ENCODE results near the gene S100A13. TPM values are rescaled to one million over a fixed set of nuclear protein-coding genes. Genes with fewer than 3 reads are reported as not detected.
"Not testable (repeated sequence)": the region's sequence is repeated elsewhere in the genome, so short reads cannot be mapped to it uniquely, and the experiment has no call there.

S100A13 gene
- total and polyA plus RNA-seq, 8 donors: 75.1 to 110 (median 84.6) TPM

GRCh38 chr1:153642161-153642560, 14.9 kb upstream of the S100A13 start:
- Histone ChIP-seq H3K27ac (no peak overlapping the region), H3K4me1 (peaks cover 0 to 47% of the 10 kb centered on the region in 2 donors), H3K36me3 (peaks cover 7 to 100% of the 10 kb centered on the region in 2 donors), H3K4me3 (no peak overlapping the region), H3K27me3 (no peaks in the 10 kb centered on the region), H3K9me3 (no peaks in the 10 kb centered on the region)
- no peak for TF ChIP-seq CTCF (IDR thresholded peaks at IDR 0.05)
- DNase-seq: no peak
- no peak for ATAC-seq
- intact Hi-C loops (cut with DNase I): no loop called here

- no peak for DNase-seq
- Histone ChIP-seq H3K36me3 (peaks cover 12 to 100% of the 10 kb centered on the region in 2 donors), H3K4me1 (peaks cover 4 to 47% of the 10 kb centered on the region in 2 donors), H3K27me3 (no peaks in the 10 kb centered on the region), H3K9me3 (no peaks in the 10 kb centered on the region), H3K4me3 (no peak overlapping the region), H3K27ac (no peak overlapping the region)
- intact Hi-C loops (cut with DNase I): no loop called here
- no peak for TF ChIP-seq CTCF (IDR thresholded peaks at IDR 0.05)
- ATAC-seq: no peak
Measured at GRCh38 chr1:153640861-153641260, 13.6 kb upstream of the S100A13 start.

DNA sequence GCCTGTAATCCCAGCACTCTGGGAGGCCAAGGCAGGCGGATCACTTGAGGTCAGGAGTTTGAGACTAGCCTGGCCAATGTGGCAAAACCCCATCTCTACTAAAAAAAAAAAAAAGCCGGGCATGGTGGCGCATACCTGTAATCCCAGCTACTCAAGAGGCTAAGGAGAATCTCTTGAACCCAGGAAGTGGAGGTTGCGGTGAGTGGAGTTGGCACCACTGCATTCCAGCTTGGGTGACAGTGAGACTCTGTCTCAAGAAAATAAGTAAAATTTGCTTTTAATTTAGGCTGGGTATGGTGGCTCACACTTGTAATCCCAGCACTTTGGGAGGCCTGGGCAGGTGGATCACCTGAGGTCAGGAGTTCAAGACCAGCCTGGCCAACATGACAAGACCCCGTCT, 12.9 kb upstream of the S100A13 start:
- H3K4me3 ChIP-seq; H3K27me3 ChIP-seq; DNase-seq; H3K9me3 ChIP-seq; H3K27ac ChIP-seq; intact Hi-C loops (cut with DNase I): not testable (repeated sequence)
- Histone ChIP-seq H3K4me1 (peaks cover 11 to 52% of the 10 kb centered on the region in 2 donors), H3K36me3 (peaks cover 12 to 100% of the 10 kb centered on the region in 2 donors)
- peak; percentile 53 for ATAC-seq

- Histone ChIP-seq H3K27ac (no peak overlapping the region), H3K4me1 (peaks cover 14 to 54% of the 10 kb centered on the region in 2 donors), H3K4me3 (no peak overlapping the region), H3K27me3 (no peaks in the 10 kb centered on the region), H3K36me3 (peaks cover 12 to 91% of the 10 kb centered on the region in 2 donors), H3K9me3 (no peaks in the 10 kb centered on the region)
- intact Hi-C loops (cut with DNase I): no loop called here
- no peak for TF ChIP-seq CTCF (IDR thresholded peaks at IDR 0.05)
- no peak for ATAC-seq
- no peak for DNase-seq
Measured at GRCh38 chr1:153639280-153639679, 12.0 kb upstream of the S100A13 start.

GRCh38 chr1:153638261-153638660, 11.0 kb upstream of the S100A13 start:
- intact Hi-C loops (cut with DNase I): no loop called here
- TF ChIP-seq CTCF (IDR thresholded peaks at IDR 0.05): no peak
- H3K27me3 ChIP-seq: no peaks in the 10 kb centered on the region
- no peak for DNase-seq
- peaks cover 14 to 44% of the 10 kb centered on the region in 2 donors for H3K4me1 ChIP-seq
- peaks cover 12 to 81% of the 10 kb centered on the region in 2 donors for H3K36me3 ChIP-seq
- no peak for ATAC-seq
- H3K9me3 ChIP-seq: no peaks in the 10 kb centered on the region
- H3K4me3 ChIP-seq: no peak overlapping the region
- no peak overlapping the region for H3K27ac ChIP-seq

DNA sequence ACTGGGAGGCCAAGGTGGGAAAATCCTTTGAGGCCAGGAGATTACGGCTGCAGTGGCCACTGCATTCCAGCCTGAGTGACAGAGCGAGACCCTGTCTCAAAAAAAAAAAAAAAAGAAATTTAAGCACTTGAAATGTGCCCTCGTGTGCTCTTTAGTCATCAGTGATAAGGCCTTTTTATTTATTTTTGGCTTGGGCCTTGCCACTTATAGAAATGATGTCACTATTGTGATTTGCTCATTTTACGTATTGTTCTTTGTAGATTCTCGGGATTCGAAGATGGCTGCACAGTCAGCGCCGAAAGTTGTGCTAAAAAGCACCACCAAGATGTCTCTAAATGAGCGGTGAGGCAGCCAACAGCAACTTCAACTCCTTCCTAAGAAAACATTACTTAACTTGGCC, 9.0 kb upstream of the S100A13 start:
- ATAC-seq (no peak), DNase-seq (peak in 1 of 4 donors; percentile 21)
- Histone ChIP-seq H3K4me3 (peak overlapping the region in 1 of 2 donors; percentile 76), H3K27me3 (no peaks in the 10 kb centered on the region), H3K27ac (peak overlapping the region in 1 of 2 donors; percentile 99), H3K9me3 (no peaks in the 10 kb centered on the region), H3K36me3 (peaks cover 12 to 62% of the 10 kb centered on the region in 2 donors), H3K4me1 (peaks cover 14 to 43% of the 10 kb centered on the region in 2 donors)
- no peak for TF ChIP-seq CTCF (IDR thresholded peaks at IDR 0.05)
- intact Hi-C loops (cut with DNase I): no loop called here

Measured in left lung (tissue), 10 donors.